ENCODE results near the gene C12orf50.
"Not testable (repeated sequence)": the region's sequence is repeated elsewhere in the genome, so short reads cannot be mapped to it uniquely, and the experiment has no call there.

Gene C12orf50

DNA sequence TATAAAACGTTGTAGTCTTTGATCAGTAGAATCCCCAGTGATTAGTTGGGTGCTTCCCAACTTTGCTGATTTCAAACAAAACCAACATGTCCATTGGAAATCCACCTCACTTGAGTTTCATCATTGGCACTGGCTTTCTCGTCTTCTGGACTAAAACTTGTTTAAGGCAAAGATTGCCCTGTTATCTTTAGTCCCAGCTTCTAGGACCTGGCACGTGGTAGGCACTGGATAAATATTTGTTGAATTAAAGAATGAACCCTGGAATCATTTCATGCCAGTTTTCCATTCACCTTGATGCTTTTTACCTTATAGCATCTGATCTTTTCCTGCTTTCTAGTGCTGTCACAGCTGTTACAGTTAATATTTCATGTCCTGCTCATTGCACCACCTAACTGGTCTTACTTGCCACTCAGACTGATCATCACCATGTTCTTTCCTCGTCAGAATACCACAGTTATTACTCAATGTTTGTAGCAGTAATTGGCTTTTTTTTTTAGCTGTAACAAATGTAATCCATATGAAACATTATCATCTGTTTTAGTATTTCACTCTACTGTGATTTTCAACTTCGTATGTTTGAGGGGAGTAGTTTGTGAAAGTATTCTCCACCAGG is 7.3 kb upstream of the C12orf50 start:
- Histone ChIP-seq H3K9me3 (ENCODE audit: control insufficient read depth, insufficient read depth, low read length) (no peaks in the 10 kb centered on the region), H3K4me1 (ENCODE audit: control insufficient read depth, low read length) (peaks cover 27% of the 10 kb centered on the region), H3K79me2 (ENCODE audit: control insufficient read depth, low read length) (peaks cover 60% of the 10 kb centered on the region), H3K4me2 (ENCODE audit: low read length) (peak overlapping the region; percentile 74), H3K4me3 (ENCODE audit: low read length) (peak overlapping the region; percentile 95), H3K36me3 (ENCODE audit: control insufficient read depth, low read length) (peaks cover 41% of the 10 kb centered on the region), H3K27ac (ENCODE audit: low read depth, low read length) (no peak overlapping the region), H3F3A (ENCODE audit: control insufficient read depth, insufficient read depth) (no peaks in the 10 kb centered on the region), H4K20me1 (ENCODE audit: control insufficient read depth, insufficient read depth, low read depth, low read length) (peaks cover 16% of the 10 kb centered on the region), H3K9me2 (replicated peaks; ENCODE audit: control insufficient read depth, low read length) (no peaks in the 10 kb centered on the region), H3K27me3 (ENCODE audit: control insufficient read depth, low read length) (no peaks in the 10 kb centered on the region)
- TF ChIP-seq EZH2phosphoT487 (IDR thresholded peaks at IDR 0.05; ENCODE audit: borderline replicate concordance, low read length) = no peak
- TF ChIP-seq, protein P1, sequence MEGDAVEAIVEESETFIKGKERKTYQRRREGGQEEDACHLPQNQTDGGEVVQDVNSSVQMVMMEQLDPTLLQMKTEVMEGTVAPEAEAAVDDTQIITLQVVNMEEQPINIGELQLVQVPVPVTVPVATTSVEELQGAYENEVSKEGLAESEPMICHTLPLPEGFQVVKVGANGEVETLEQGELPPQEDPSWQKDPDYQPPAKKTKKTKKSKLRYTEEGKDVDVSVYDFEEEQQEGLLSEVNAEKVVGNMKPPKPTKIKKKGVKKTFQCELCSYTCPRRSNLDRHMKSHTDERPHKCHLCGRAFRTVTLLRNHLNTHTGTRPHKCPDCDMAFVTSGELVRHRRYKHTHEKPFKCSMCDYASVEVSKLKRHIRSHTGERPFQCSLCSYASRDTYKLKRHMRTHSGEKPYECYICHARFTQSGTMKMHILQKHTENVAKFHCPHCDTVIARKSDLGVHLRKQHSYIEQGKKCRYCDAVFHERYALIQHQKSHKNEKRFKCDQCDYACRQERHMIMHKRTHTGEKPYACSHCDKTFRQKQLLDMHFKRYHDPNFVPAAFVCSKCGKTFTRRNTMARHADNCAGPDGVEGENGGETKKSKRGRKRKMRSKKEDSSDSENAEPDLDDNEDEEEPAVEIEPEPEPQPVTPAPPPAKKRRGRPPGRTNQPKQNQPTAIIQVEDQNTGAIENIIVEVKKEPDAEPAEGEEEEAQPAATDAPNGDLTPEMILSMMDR (IDR thresholded peaks at IDR 0.05; ENCODE audit: low read depth, low read length, poor library complexity, severe bottlenecking) = no peak

DNA sequence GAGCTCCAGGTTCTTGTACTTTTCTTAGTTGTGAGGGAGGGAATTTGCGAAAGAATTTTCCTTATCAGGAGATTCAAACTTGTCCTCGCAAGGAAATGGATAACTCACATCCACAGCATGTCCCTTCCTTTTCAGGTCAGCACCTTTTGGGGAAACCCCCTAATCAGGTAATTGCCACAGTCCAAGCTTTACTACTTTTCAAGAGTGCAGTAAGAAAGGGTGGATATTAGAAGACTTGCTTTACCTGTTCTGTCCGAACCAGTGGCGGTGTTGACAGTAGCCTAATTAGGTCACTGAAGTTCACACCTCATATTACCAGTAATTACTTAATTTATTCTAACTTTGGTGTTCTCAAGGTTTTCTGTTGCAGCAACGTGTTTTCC is 6.7 kb upstream of the C12orf50 start:
- Histone ChIP-seq H3K4me2 (ENCODE audit: low read length) (peak overlapping the region; percentile 74), H3K27me3 (ENCODE audit: control insufficient read depth, low read length) (no peaks in the 10 kb centered on the region), H4K20me1 (ENCODE audit: control insufficient read depth, insufficient read depth, low read depth, low read length) (peaks cover 16% of the 10 kb centered on the region), H3F3A (ENCODE audit: control insufficient read depth, insufficient read depth) (no peaks in the 10 kb centered on the region), H3K9me3 (ENCODE audit: control insufficient read depth, insufficient read depth, low read length) (no peaks in the 10 kb centered on the region), H3K4me1 (ENCODE audit: control insufficient read depth, low read length) (peaks cover 27% of the 10 kb centered on the region), H3K36me3 (ENCODE audit: control insufficient read depth, low read length) (peaks cover 35% of the 10 kb centered on the region), H3K27ac (ENCODE audit: low read depth, low read length) (peak overlapping the region; percentile 12; the same call in 1 of the 2 replicates), H3K79me2 (ENCODE audit: control insufficient read depth, low read length) (peaks cover 55% of the 10 kb centered on the region), H3K4me3 (ENCODE audit: low read length) (peak overlapping the region; percentile 95), H3K9me2 (replicated peaks; ENCODE audit: control insufficient read depth, low read length) (no peaks in the 10 kb centered on the region)
- no peak for TF ChIP-seq EZH2phosphoT487 (IDR thresholded peaks at IDR 0.05; ENCODE audit: borderline replicate concordance, low read length)
- TF ChIP-seq, protein P1 (IDR thresholded peaks at IDR 0.05; ENCODE audit: low read depth, low read length, poor library complexity, severe bottlenecking) = no peak

DNA sequence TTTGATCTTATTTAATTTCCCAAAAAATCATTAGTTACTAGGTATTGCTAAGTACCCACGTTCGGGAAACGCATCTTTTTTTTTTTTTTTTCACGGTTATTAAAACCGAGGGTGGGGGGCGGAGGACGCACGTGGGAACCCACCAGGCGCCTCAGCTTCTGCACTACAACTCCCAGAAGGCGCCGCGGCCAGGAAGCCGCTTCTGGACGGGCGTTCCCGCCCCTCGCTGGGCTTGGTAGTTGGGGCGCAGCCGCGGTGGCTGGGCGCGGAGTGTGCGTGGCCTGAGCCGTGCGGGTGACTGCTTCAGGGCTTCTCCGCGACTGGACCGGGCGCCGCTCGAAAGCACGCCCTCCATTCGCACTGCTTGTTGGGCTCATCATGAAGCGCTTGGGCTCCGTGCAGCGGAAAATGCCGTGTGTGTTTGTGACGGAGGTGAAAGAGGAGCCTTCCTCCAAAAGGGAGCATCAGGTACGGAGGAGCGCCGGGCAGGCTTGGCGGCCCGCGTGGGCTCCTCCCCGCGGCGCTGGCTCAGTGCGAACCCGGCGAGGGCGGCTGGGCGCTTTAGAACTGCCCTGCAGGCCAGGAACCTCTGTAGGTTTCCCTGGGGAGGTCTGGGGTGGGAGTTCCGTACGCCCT is 6.2 kb upstream of the C12orf50 start:
- Histone ChIP-seq H3K27ac (ENCODE audit: low read depth, low read length) (peak overlapping the region; percentile 12; the same call in 1 of the 2 replicates), H3F3A (ENCODE audit: control insufficient read depth, insufficient read depth) (no peaks in the 10 kb centered on the region), H3K36me3 (ENCODE audit: control insufficient read depth, low read length) (peaks cover 30% of the 10 kb centered on the region), H3K4me1 (ENCODE audit: control insufficient read depth, low read length) (peaks cover 27% of the 10 kb centered on the region), H4K20me1 (ENCODE audit: control insufficient read depth, insufficient read depth, low read depth, low read length) (peaks cover 16% of the 10 kb centered on the region), H3K9me2 (replicated peaks; ENCODE audit: control insufficient read depth, low read length) (no peaks in the 10 kb centered on the region), H3K4me3 (ENCODE audit: low read length) (peak overlapping the region; percentile 95), H3K79me2 (ENCODE audit: control insufficient read depth, low read length) (peaks cover 50% of the 10 kb centered on the region), H3K27me3 (ENCODE audit: control insufficient read depth, low read length) (no peaks in the 10 kb centered on the region), H3K4me2 (ENCODE audit: low read length) (peak overlapping the region; percentile 74), H3K9me3 (ENCODE audit: control insufficient read depth, insufficient read depth, low read length) (no peaks in the 10 kb centered on the region)
- TF ChIP-seq EZH2phosphoT487 (IDR thresholded peaks at IDR 0.05; ENCODE audit: borderline replicate concordance, low read length) = no peak
- TF ChIP-seq, protein P1 (IDR thresholded peaks at IDR 0.05; ENCODE audit: low read depth, low read length, poor library complexity, severe bottlenecking) = no peak

DNA sequence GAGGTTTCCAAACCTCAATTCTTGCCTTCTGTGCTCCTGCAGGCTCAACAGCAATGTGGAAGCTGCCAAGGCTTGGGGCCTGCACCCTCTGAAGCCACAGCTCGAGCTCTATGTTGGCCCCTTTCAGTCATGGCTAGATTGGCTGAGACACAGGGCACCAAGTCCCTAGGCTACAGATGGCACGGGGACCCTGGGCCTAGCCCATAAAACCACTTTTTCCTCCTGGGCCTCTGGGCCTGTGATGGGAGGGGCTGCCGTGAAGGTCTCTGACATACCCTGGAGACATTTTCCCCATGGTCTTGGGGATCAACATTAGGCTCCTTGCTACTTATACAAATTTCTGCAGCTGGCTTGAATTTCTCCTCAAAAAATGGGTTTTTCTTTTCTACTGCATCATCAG is 2.0 kb upstream of the C12orf50 start:
- not testable (repeated sequence) for H3K4me3 ChIP-seq (ENCODE audit: low read length); H3K9me2 ChIP-seq (replicated peaks; ENCODE audit: control insufficient read depth, low read length); H3K36me3 ChIP-seq (ENCODE audit: control insufficient read depth, low read length); H3K9me3 ChIP-seq (ENCODE audit: control insufficient read depth, insufficient read depth, low read length); H3F3A ChIP-seq (ENCODE audit: control insufficient read depth, insufficient read depth); H3K4me1 ChIP-seq (ENCODE audit: control insufficient read depth, low read length); H3K4me2 ChIP-seq (ENCODE audit: low read length); H4K20me1 ChIP-seq (ENCODE audit: control insufficient read depth, insufficient read depth, low read depth, low read length); H3K27ac ChIP-seq (ENCODE audit: low read depth, low read length); H3K79me2 ChIP-seq (ENCODE audit: control insufficient read depth, low read length); H3K27me3 ChIP-seq (ENCODE audit: control insufficient read depth, low read length)
